NT2/D1 (cell line): ENCODE data around the gene PPHLN1.

Experiments
- DNase-seq: peaks from one replicate; pipeline ENCODE4 v3.0.0-alpha.2; 2011; ENCODE audit warnings: low read depth, low spot score
- H3K27me3 ChIP-seq: 2 replicates; pipeline ENCODE4 v1.6.0; 2011; ENCODE audit warnings: mild to moderate bottlenecking; ENCODE audit not compliant: insufficient read length, insufficient read depth
- H3K36me3 ChIP-seq: 2 replicates; pipeline ENCODE4 v1.6.1; 2011; ENCODE audit warnings: mild to moderate bottlenecking, low read length, mixed read lengths; ENCODE audit not compliant: insufficient read depth, insufficient read length
- H3K4me1 ChIP-seq: 2 replicates; pipeline ENCODE4 v1.5.1; 2011; ENCODE audit not compliant: insufficient read depth, insufficient read length
- H3K4me3 ChIP-seq: 2 replicates; pipeline ENCODE4 v1.5.1; 2011; ENCODE audit warnings: low read depth; ENCODE audit not compliant: insufficient read length
- H3K9ac ChIP-seq: 2 replicates; pipeline ENCODE4 v1.6.0; 2011; ENCODE audit warnings: low read depth; ENCODE audit not compliant: insufficient read length
- H3K9me3 ChIP-seq: 2 replicates; pipeline ENCODE4 v1.5.1; 2011; ENCODE audit warnings: mild to moderate bottlenecking, low read length; ENCODE audit not compliant: insufficient read depth
- SUZ12 ChIP-seq: IDR thresholded peaks from 2 replicates; pipeline ENCODE4 v1.6.1; 2011; ENCODE audit not compliant: insufficient read length, insufficient read depth; ENCODE audit errors: extremely low read depth
- YY1 ChIP-seq: IDR thresholded peaks from 2 replicates; pipeline ENCODE4 v1.6.1; 2011; ENCODE audit not compliant: insufficient read length, insufficient read depth
- ZNF274 ChIP-seq: IDR thresholded peaks from 2 replicates; pipeline ENCODE4 v1.6.1; 2011; ENCODE audit warnings: mild to moderate bottlenecking, low read depth, low read length

Gene PPHLN1, protein sequence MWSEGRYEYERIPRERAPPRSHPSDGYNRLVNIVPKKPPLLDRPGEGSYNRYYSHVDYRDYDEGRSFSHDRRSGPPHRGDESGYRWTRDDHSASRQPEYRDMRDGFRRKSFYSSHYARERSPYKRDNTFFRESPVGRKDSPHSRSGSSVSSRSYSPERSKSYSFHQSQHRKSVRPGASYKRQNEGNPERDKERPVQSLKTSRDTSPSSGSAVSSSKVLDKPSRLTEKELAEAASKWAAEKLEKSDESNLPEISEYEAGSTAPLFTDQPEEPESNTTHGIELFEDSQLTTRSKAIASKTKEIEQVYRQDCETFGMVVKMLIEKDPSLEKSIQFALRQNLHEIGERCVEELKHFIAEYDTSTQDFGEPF

DNA sequence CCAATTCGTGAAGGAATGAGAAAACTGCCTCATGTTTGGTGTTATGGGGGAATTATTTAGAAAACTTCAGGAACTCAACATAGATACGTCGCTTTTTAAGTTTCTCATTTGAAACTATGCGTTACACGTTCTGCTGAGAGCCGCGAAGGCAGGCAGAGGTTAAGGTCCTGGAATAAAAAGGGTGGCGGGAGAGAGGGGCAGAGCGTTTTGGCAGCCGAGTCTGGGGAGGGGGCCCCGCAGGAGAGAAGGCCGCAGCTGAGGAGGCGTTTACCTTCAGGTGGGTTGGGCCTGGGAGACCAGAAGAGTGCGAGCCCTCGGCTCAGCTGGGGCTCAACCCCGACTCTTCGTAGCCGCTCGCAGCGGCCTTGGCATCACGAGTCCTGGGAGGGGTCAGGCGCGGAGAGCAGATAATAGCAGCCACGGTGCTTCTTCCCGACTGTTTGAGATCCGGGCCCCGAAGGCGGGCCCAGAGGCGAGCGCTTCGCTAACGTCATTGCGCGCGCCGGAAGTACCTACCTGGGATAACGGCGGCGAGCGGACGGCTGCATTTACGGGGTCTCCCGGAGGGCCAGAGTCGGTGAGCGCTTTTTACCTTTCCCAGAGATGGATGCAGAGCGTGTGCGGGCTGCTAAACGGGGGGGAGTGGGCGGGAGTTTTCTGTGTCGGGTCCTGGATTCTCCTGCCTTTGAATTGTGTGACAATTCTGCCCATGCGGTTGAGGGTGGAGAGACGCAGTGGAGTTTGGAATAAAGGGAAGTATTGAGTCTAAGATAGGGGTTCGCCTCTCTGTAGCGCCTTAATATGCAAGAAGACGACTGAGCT, at the start of gene PPHLN1, which contains the start of gene ZCRB1:
Gene PPHLN1 (plus strand): TSS at position 515 of the 822 bp plus-strand sequence. CDS start 9,736 bp downstream, outside the sequence.
Gene ZCRB1 (minus strand): TSS at position 442 of the 822 bp plus-strand sequence. CDS start 1,992 bp downstream, outside the sequence.
- Histone ChIP-seq H3K9me3 (no peaks in the 10 kb centered on the region), H3K27me3 (no peaks in the 10 kb centered on the region), H3K36me3 (peaks cover 48% of the 10 kb centered on the region), H3K9ac (peak within 1 kb of the TSS; percentile 61), H3K4me3 (peak within 1 kb of the TSS; percentile 45), H3K4me1 (peaks cover 4% of the 10 kb centered on the region)
- TF ChIP-seq SUZ12, result no peak
- no peak for TF ChIP-seq YY1
- TF ChIP-seq ZNF274, result no peak
- peak; percentile 76 for DNase-seq

DNA sequence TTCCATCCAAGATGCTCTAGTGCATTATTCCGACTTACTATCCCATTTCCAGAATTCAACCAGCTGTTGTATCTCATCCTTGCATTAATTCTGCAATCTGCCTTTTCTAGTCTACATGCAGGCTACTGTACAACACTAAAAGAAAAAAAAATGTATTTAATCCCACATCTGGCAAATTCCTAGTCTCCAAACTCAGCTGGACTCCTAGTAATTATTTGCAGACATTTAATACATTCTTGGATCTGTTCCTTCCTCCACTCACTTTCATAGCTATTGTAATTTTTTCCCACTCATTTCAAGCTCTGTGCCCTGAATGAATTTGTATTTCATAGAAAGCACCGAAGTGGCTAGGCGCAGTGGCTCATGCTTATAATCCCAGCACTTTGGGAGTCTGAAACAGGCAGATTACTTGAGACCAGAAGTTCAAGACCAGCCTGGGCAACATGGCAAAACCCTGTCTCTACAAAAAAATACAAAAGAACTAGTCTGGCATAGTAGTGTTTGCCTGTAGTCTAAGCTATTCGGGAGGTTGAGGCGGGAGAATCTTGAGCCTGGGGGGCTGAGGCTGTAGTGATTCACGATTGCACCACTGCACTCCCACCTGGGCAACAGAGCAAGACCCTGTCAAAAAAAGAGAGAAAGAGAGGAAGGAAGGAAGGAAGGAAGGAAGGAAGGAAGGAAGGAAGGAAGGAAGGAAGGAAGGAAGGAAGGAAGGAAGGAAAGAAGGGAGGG, 48.4 kb upstream of the PPHLN1 start:
- no peak for DNase-seq
- no peak overlapping the region for H3K9ac ChIP-seq
- H3K4me1 ChIP-seq, result no peaks in the 10 kb centered on the region
- H3K4me3 ChIP-seq, result no peak overlapping the region
- H3K36me3 ChIP-seq, result no peaks in the 10 kb centered on the region
- TF ChIP-seq ZNF274 (no peak), YY1 (no peak), SUZ12 (no peak)
- H3K27me3 ChIP-seq, result no peaks in the 10 kb centered on the region
- H3K9me3 ChIP-seq, result peaks cover 7% of the 10 kb centered on the region; the same call in 1 of the 2 replicates

DNA sequence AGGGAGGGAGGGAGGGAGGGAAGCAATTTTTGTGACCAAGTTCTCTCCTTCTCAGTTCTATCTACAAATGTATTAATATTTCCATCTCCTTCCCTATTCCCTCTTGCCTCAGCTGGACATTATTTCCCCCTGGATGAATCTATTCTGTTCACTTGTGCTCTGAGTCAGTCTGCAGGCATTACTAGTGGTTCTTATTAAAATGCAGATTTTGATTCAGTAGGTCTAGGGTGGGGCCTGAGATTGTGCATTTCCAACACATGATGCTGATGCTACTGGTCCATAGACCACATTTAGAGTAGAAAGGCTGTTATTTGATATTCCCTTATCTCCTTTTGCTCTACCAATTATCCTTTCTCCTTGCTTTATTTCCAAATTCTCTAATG, 47.8 kb upstream of the PPHLN1 start:
- Histone ChIP-seq H3K4me1 (no peaks in the 10 kb centered on the region), H3K9ac (no peak overlapping the region), H3K4me3 (no peak overlapping the region), H3K27me3 (no peaks in the 10 kb centered on the region), H3K36me3 (no peaks in the 10 kb centered on the region), H3K9me3 (peaks cover 7% of the 10 kb centered on the region; the same call in 1 of the 2 replicates)
- TF ChIP-seq YY1 (no peak), SUZ12 (no peak), ZNF274 (no peak)
- no peak for DNase-seq

- H3K9ac ChIP-seq, result no peak overlapping the region
- H3K27me3 ChIP-seq, result no peaks in the 10 kb centered on the region
- H3K9me3 ChIP-seq, result no peaks in the 10 kb centered on the region
- DNase-seq, result no peak
- no peak for TF ChIP-seq ZNF274
- no peak for TF ChIP-seq SUZ12
- no peak overlapping the region for H3K4me3 ChIP-seq
- no peaks in the 10 kb centered on the region for H3K4me1 ChIP-seq
- no peaks in the 10 kb centered on the region for H3K36me3 ChIP-seq
Measured at GRCh38 chr12:42281278-42281677, 44.7 kb upstream of the PPHLN1 start.

GRCh38 chr12:42281844-42282243, 44.1 kb upstream of the PPHLN1 start:
- no peak for DNase-seq
- H3K27me3 ChIP-seq, result no peaks in the 10 kb centered on the region
- H3K4me3 ChIP-seq, result no peak overlapping the region
- H3K9ac ChIP-seq, result no peak overlapping the region
- H3K4me1 ChIP-seq, result no peaks in the 10 kb centered on the region
- H3K36me3 ChIP-seq, result no peaks in the 10 kb centered on the region
- no peak for TF ChIP-seq ZNF274
- no peak for TF ChIP-seq SUZ12
- no peak for TF ChIP-seq YY1
- no peaks in the 10 kb centered on the region for H3K9me3 ChIP-seq

- Histone ChIP-seq H3K9ac (no peak overlapping the region), H3K36me3 (no peaks in the 10 kb centered on the region), H3K9me3 (no peaks in the 10 kb centered on the region), H3K4me1 (no peaks in the 10 kb centered on the region), H3K27me3 (no peaks in the 10 kb centered on the region), H3K4me3 (no peak overlapping the region)
- no peak for TF ChIP-seq ZNF274
- DNase-seq, result no peak
Measured at GRCh38 chr12:42282294-42282693, 43.7 kb upstream of the PPHLN1 start.
